B cell (primary cell): ENCODE data around the gene LRRC14B. TPM values are rescaled to one million over a fixed set of nuclear protein-coding genes. Genes with fewer than 3 reads are reported as not detected.

Source experiments
- ATAC-seq: fragments of 200-7000 bp; cut with Tn5 transposase; one replicate; pipeline ENCODE4 v1.10.0; 2021; ENCODE audit warnings: low read depth, mild to moderate bottlenecking, moderate number of reproducible peaks, moderate library complexity
- CTCF ChIA-PET: fragments of 350-600 bp; sonication (Branson Sonifier 250); formaldehyde crosslinking; loops from one replicate; lab custom pipeline; 2021; ENCODE audit warnings: antibody characterized with exemption, inconsistent platforms; lab: Charles Lee
- POLR2A ChIA-PET: fragments of 350-600 bp; sonication (Branson Sonifier 250); formaldehyde crosslinking; loops from one replicate; lab custom pipeline; 2021; ENCODE audit warnings: antibody characterized with exemption; lab: Charles Lee
- DNase-seq: peaks from one replicate; pipeline ENCODE4 v3.0.0; 2013
- H2AFZ ChIP-seq: 2 replicates; pipeline ENCODE4 v1.6.1; 2012; ENCODE audit warnings: mild to moderate bottlenecking, low read depth, low read length; ENCODE audit not compliant: insufficient read depth, poor library complexity, severe bottlenecking
- H3K27ac ChIP-seq, 2 donors: 1 replicate in 1 of 2; 2 replicates in 1 of 2; pipeline ENCODE4 v1.5.1; 2012 to 2013; ENCODE audit warnings: low read length in 2 of 2, mild to moderate bottlenecking in 2 of 2, moderate library complexity in 1 of 2
- H3K27me3 ChIP-seq, 4 experiments: fragments of 200-600 bp in 1 of 4; sonication (generic) in 1 of 4; replicated peaks in 1 of 4; 1 replicate in 2 of 4; 2 replicates in 2 of 4; pipeline versions ENCODE4 v1.6.1 to v1.7.0; 2013 to 2016; ENCODE audit warnings: low read length in 3 of 4, mild to moderate bottlenecking in 2 of 4, mixed read lengths in 1 of 4, moderate library complexity in 1 of 4; ENCODE audit not compliant: insufficient read depth in 4 of 4, control insufficient read depth in 3 of 4; ENCODE audit errors: control extremely low read depth in 1 of 4
- H3K36me3 ChIP-seq, 2 experiments: replicated peaks in 1 of 2; 1 replicate in 1 of 2; 2 replicates in 1 of 2; pipeline versions ENCODE4 v1.6.1 to v1.7.1; 2013; ENCODE audit warnings: low read length in 1 of 2; ENCODE audit not compliant: insufficient read depth in 2 of 2, control insufficient read depth in 1 of 2; ENCODE audit errors: control extremely low read depth in 1 of 2, extremely low read depth in 1 of 2
- H3K4me1 ChIP-seq, 2 donors: fragments of 200-600 bp in 1 of 2; sonication (generic) in 1 of 2; 1 replicate in 1 of 2; 2 replicates in 1 of 2; pipeline versions ENCODE4 v1.5.1 to v1.6.1; 2013 to 2017; ENCODE audit warnings: low read length in 2 of 2; ENCODE audit not compliant: control insufficient read depth in 2 of 2, insufficient read depth in 2 of 2
- H3K4me2 ChIP-seq: replicated peaks from 2 replicates; pipeline ENCODE3; 2012; ENCODE audit warnings: mild to moderate bottlenecking, low read depth, low read length; ENCODE audit not compliant: poor library complexity, severe bottlenecking
- H3K4me3 ChIP-seq, 5 experiments: fragments of 200-600 bp in 1 of 5; sonication (generic) in 1 of 5; 1 replicate in 3 of 5; 2 replicates in 2 of 5; pipeline versions ENCODE4 v1.5.1 to v1.7.0; 2011 to 2016; ENCODE audit warnings: low read length in 4 of 5, mild to moderate bottlenecking in 4 of 5, low read depth in 2 of 5, control low read depth in 1 of 5, moderate library complexity in 1 of 5; ENCODE audit not compliant: insufficient read depth in 1 of 5; ENCODE audit errors: control extremely low read depth in 1 of 5, extremely low read depth in 1 of 5
- H3K79me2 ChIP-seq: fragments of 200-600 bp; sonication (generic); one replicate; pipeline ENCODE4 v1.6.0; 2016; ENCODE audit warnings: low read length; ENCODE audit not compliant: control insufficient read depth, insufficient read depth
- H3K9ac ChIP-seq: fragments of 200-600 bp; sonication (generic); 2 replicates; pipeline ENCODE4 v1.6.1; 2017; ENCODE audit warnings: mild to moderate bottlenecking, low read length, moderate library complexity
- H3K9me3 ChIP-seq, 3 donors: one replicate each; pipeline versions ENCODE4 v1.6.1 to v1.7.1; 2013; ENCODE audit warnings: low read length in 2 of 3; ENCODE audit not compliant: control insufficient read depth in 2 of 3, insufficient read depth in 1 of 3; ENCODE audit errors: control extremely low read depth in 1 of 3
- H4K20me1 ChIP-seq: 2 replicates; pipeline ENCODE4 v1.6.0; 2012; ENCODE audit warnings: mild to moderate bottlenecking, low read length; ENCODE audit not compliant: insufficient read depth, control insufficient read depth, poor library complexity, severe bottlenecking
- H3K27ac Mint-ChIP-seq: one replicate; pipeline ENCODE4 v1.8.0; 2021; ENCODE audit warnings: mixed read lengths
- H3K27me3 Mint-ChIP-seq: one replicate; pipeline ENCODE4 v1.8.0; 2021; ENCODE audit warnings: mixed read lengths
- H3K4me1 Mint-ChIP-seq: one replicate; pipeline ENCODE4 v1.8.0; 2021; ENCODE audit warnings: mixed read lengths
- H3K4me3 Mint-ChIP-seq: one replicate; pipeline ENCODE4 v1.8.0; 2021; ENCODE audit warnings: mixed read lengths
- H3K9me3 Mint-ChIP-seq: one replicate; pipeline ENCODE4 v1.8.0; 2022; ENCODE audit warnings: mixed read lengths; ENCODE audit not compliant: insufficient read depth
- CTCF ChIP-seq: fragments of 200-600 bp; IDR thresholded peaks from one replicate; pipeline ENCODE4 v1.8.0; 2022; ENCODE audit warnings: antibody characterized with exemption, mild to moderate bottlenecking
- EZH2 ChIP-seq: IDR thresholded peaks from 2 replicates; pipeline ENCODE4 v1.6.1; 2012; ENCODE audit warnings: borderline replicate concordance, low read depth, mild to moderate bottlenecking, moderate library complexity, low read length; ENCODE audit not compliant: insufficient read depth, poor library complexity, severe bottlenecking
- WGBS: methylation state at CpG from one replicate; pipeline ENCODE4 v1.1.5; 2013; ENCODE audit warnings: missing lambda C conversion rate; ENCODE audit not compliant: insufficient coverage; 5-methylcytosine and 5-hydroxymethylcytosine counted together
- intact Hi-C: fragments of 100-400 bp; cut with micrococcal nuclease; formaldehyde crosslinking; loops from one replicate; pipeline ENCODE4 v1.10.0; 2022
- polyA plus RNA-seq: library from polyadenylated mRNA; depleted of rRNA; stranded (reverse); fragments of >200 nt; gene quantifications from 2 replicates; pipeline ENCODE4 v1.2.3, GENCODE V29; 2012
- total RNA-seq, 2 donors: library from RNA; stranded (reverse); fragments of 120-200 nt in 1 of 2; gene quantifications; 1 replicate in 1 of 2; 2 replicates in 1 of 2; pipeline versions ENCODE4 v1.2.3 to v1.2.4, GENCODE V29; 2013 to 2022

The LRRC14B gene
- total and polyA plus RNA-seq, 2 donors (not counting 1 experiment from before 2014, with no cell fraction given), result 0.06 TPM; not detected in 1

DNA sequence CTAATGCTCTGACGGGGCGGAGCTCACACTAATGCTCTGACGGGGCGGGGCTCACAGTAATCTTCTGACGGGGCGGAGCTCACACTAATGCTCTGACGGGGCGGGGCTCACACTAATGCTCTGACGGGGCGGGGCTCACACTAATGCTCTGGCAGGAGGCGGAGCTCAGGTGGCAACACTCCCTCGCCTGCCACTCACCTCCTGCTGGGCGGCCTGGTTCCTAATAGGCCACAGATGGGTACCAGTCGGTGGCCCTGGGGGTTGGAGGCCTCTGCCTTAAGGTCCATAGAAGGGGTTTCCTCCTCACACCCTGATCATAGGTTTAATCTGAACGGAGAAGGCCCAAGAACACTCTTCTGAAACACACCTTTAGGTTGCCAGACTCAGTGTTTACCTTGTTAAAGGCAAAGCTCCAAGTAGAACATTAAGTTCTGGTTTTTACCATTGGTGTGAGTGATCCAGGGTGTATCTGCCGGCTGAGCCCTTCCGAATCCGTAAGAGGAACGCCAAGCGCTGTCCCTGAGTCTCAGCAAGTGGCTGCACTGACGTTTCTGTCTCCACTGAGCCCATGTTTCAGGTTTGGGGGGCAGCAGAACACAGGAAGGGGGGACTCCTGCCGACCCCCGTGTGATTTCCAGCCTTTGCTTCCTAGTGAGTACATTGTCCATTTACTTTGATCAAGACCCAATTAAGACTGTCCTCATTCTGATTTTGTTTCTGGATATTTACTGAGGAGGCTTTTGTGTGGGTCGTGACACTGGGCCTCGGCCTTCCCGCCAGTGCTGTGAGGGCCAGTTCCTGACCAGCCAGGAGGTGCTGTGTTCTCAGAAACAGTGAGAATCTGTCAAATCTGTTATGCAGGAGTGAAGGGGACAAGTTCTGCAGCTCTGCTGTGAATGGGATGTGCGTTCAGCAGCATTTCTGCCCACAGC lies 24.6 kb upstream of the LRRC14B start:
- Mint-ChIP-seq H3K4me1 (no peaks in the 10 kb centered on the region), H3K4me3 (no peak overlapping the region), H3K27me3 (no peaks in the 10 kb centered on the region), H3K27ac (no peak overlapping the region), H3K9me3 (no peaks in the 10 kb centered on the region)
- no peak for DNase-seq
- H4K20me1 ChIP-seq, result no peaks in the 10 kb centered on the region
- ATAC-seq, result no peak
- peaks cover 0 to 6% (median 0%) of the 10 kb centered on the region in 3 donors for H3K9me3 ChIP-seq
- no peak overlapping the region for H3K4me3 ChIP-seq
- ChIA-PET CTCF (no interaction called here), POLR2A (no interaction called here)
- H3K4me2 ChIP-seq, result no peak overlapping the region
- H3K36me3 ChIP-seq, result no peaks in the 10 kb centered on the region
- no peak overlapping the region for H3K9ac ChIP-seq
- intact Hi-C loops, result no loop called here
- H3K27me3 ChIP-seq, result no peaks in the 10 kb centered on the region
- no peaks in the 10 kb centered on the region for H3K79me2 ChIP-seq
- no peak overlapping the region for H3K27ac ChIP-seq
- WGBS, result 97% methylated on average over 15 of the region's 27 CpGs
- no peak for TF ChIP-seq EZH2
- TF ChIP-seq CTCF, result no peak
- no peaks in the 10 kb centered on the region for H3K4me1 ChIP-seq
- H2AFZ ChIP-seq, result no peak overlapping the region

GRCh38 chr5:167511-167910 lies 23.8 kb upstream of the LRRC14B start:
- POLR2A ChIA-PET, result no interaction called here
- DNase-seq (no peak), ATAC-seq (no peak)
- Mint-ChIP-seq H3K9me3 (no peaks in the 10 kb centered on the region), H3K4me3 (no peak overlapping the region), H3K27me3 (no peaks in the 10 kb centered on the region), H3K4me1 (no peaks in the 10 kb centered on the region), H3K27ac (no peak overlapping the region)
- Histone ChIP-seq H4K20me1 (no peaks in the 10 kb centered on the region), H3K27me3 (no peaks in the 10 kb centered on the region), H3K4me3 (no peak overlapping the region), H3K9me3 (peaks cover 0 to 6% (median 0%) of the 10 kb centered on the region in 3 donors), H3K27ac (no peak overlapping the region), H2AFZ (no peak overlapping the region), H3K9ac (no peak overlapping the region), H3K4me2 (no peak overlapping the region), H3K79me2 (no peaks in the 10 kb centered on the region), H3K4me1 (no peaks in the 10 kb centered on the region), H3K36me3 (no peaks in the 10 kb centered on the region)
- WGBS, result 96% methylated on average over 6 of the region's 7 CpGs
- CTCF ChIA-PET, result no interaction called here
- TF ChIP-seq CTCF (no peak), EZH2 (no peak)
- intact Hi-C loops, result no loop called here
